GM12878 (cell line): Measurements from ENCODE around the gene ATP5F1D. TPM values are rescaled to one million over a fixed set of nuclear protein-coding genes. Genes with fewer than 3 reads are reported as not detected.

Source experiments
- BRCA1 ChIP-seq: IDR thresholded peaks from 2 replicates; pipeline ENCODE4 v1.6.1; 2011; ENCODE audit warnings: low read depth, low read length, improper control_type of control experiment
- CEBPB ChIP-seq, 2 experiments: fragments of 150-350 bp in 1 of 2; IDR thresholded peaks; 2 replicates each; pipeline ENCODE4 v1.6.1; 2012 to 2014; ENCODE audit warnings: low read depth in 2 of 2, low read length in 2 of 2, borderline replicate concordance in 1 of 2, inconsistent platforms in 1 of 2
- JUND ChIP-seq: IDR thresholded peaks from 2 replicates; pipeline ENCODE4 v1.6.1; 2012; ENCODE audit warnings: low read depth, mild to moderate bottlenecking, low read length, improper control_type of control experiment, moderate library complexity
- KAT2A ChIP-seq: conservative IDR thresholded peaks from 2 replicates; pipeline ENCODE4 v1.6.1; 2011; ENCODE audit warnings: low read depth, low read length; ENCODE audit not compliant: control insufficient read depth
- PAX5 ChIP-seq: IDR thresholded peaks from 2 replicates; pipeline ENCODE4 v1.6.1; 2011; ENCODE audit warnings: low read depth, low read length, borderline replicate concordance
- RAD21 ChIP-seq: IDR thresholded peaks from 2 replicates; pipeline ENCODE4 v1.6.1; 2011; ENCODE audit warnings: mild to moderate bottlenecking, low read depth, low read length, moderate library complexity; ENCODE audit not compliant: insufficient read depth
- RB1 ChIP-seq: fragments of 450-650 bp; formaldehyde crosslinking; IDR thresholded peaks from 2 replicates; pipeline ENCODE4 v1.6.1; 2017; ENCODE audit warnings: mild to moderate bottlenecking, borderline replicate concordance
- SMARCA5 ChIP-seq: fragments of 450-650 bp; IDR thresholded peaks from 2 replicates; pipeline ENCODE4 v1.6.1; 2017; ENCODE audit warnings: mild to moderate bottlenecking
- SREBF2 ChIP-seq: IDR thresholded peaks from 2 replicates; pipeline ENCODE4 v1.6.1; 2012; ENCODE audit warnings: mild to moderate bottlenecking, low read length
- ZNF207 ChIP-seq: fragments of 450-650 bp; IDR thresholded peaks from 2 replicates; pipeline ENCODE4 v1.6.1; 2014; ENCODE audit warnings: antibody characterized with exemption, mild to moderate bottlenecking, borderline replicate concordance
- polyA plus RNA-seq, 11 experiments: library from polyadenylated mRNA; depleted of rRNA in 4 of 11; unstranded in 6 of 11; stranded (reverse) in 5 of 11; fragments of >200 nt; fragmentation: Nextera tagmentation in 4 of 11; fragmentation: Illumina TruSeq in 1 of 11; extraction: Ambion mirVana in 4 of 11; extraction: Trizol in 1 of 11; gene quantifications; 1 replicate in 1 of 11; 2 replicates in 10 of 11; pipeline versions ENCODE4 v1.2.1 to v1.2.3, GENCODE V29; 2011 to 2016; ENCODE audit warnings: inconsistent platforms in 2 of 11, missing spikeins in 2 of 11, low read depth in 1 of 11
- total RNA-seq, 4 experiments: library from RNA; depleted of rRNA in 3 of 4; stranded (reverse); fragments of >200 nt in 3 of 4; fragmentation: Illumina TruSeq in 1 of 4; extraction: Trizol in 1 of 4; gene quantifications; 2 replicates each; pipeline versions ENCODE4 v1.2.1 to v1.2.3, GENCODE V29; 2013 to 2021
- TF ChIP-seq, protein P1 (sequence below): fragments of 450-650 bp; IDR thresholded peaks from 2 replicates; pipeline ENCODE4 v1.6.1; 2016; ENCODE audit warnings: mild to moderate bottlenecking, moderate library complexity, borderline replicate concordance
- TF ChIP-seq, protein P2 (sequence below): fragments of 450-650 bp; IDR thresholded peaks from 2 replicates; pipeline ENCODE4 v1.6.1; 2017; ENCODE audit warnings: mild to moderate bottlenecking, low read depth, inconsistent platforms; ENCODE audit not compliant: poor library complexity, severe bottlenecking
- TF ChIP-seq, protein P3 (sequence below): fragments of 450-650 bp; formaldehyde crosslinking; IDR thresholded peaks from 2 replicates; pipeline ENCODE4 v1.4.0; 2020; ENCODE audit warnings: mild to moderate bottlenecking, moderate library complexity
- TF ChIP-seq, protein P4 (sequence below): fragments of 450-650 bp; IDR thresholded peaks from 2 replicates; pipeline ENCODE4 v1.6.1; 2017; ENCODE audit warnings: antibody characterized with exemption, mild to moderate bottlenecking, moderate library complexity
- TF ChIP-seq, protein P5 (sequence below): fragments of 450-650 bp; IDR thresholded peaks from 2 replicates; pipeline ENCODE4 v1.6.1; 2016; ENCODE audit warnings: mild to moderate bottlenecking

The ATP5F1D gene
- total and polyA plus RNA-seq, 10 of the 15 experiments (the other 5 are each of a cell fraction or from before 2014, with no cell fraction given) = 7.2 to 357 (median 49.5) TPM

DNA sequence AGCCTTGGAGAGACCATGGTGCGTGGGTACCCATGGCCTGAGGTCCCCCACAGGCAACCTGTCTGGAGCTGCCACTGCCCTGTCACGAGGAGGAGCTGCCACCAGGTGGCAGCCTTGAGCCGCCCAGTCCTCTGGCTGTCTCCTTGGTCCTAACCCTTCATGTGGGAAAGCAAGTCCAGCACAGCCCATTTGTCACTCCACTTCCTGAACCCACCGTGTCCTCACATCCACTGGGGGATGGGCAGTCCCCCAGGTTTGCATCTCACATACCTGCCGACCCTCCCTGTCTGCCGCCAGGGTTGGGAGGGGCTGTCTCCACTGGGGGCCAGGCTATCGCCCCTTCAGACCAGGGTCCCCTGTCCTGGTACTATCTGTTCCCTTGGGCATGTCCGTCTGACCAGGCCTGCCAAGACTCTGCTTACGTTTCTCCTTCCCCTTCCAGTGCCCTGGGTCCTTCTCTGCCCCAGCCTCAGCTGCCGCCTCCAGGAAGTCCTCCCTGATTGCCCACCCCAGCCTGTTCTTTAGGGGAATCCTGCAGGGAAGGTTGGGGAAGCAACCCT, 38.3 kb downstream of the ATP5F1D start (continued):
- TF ChIP-seq, protein P1, sequence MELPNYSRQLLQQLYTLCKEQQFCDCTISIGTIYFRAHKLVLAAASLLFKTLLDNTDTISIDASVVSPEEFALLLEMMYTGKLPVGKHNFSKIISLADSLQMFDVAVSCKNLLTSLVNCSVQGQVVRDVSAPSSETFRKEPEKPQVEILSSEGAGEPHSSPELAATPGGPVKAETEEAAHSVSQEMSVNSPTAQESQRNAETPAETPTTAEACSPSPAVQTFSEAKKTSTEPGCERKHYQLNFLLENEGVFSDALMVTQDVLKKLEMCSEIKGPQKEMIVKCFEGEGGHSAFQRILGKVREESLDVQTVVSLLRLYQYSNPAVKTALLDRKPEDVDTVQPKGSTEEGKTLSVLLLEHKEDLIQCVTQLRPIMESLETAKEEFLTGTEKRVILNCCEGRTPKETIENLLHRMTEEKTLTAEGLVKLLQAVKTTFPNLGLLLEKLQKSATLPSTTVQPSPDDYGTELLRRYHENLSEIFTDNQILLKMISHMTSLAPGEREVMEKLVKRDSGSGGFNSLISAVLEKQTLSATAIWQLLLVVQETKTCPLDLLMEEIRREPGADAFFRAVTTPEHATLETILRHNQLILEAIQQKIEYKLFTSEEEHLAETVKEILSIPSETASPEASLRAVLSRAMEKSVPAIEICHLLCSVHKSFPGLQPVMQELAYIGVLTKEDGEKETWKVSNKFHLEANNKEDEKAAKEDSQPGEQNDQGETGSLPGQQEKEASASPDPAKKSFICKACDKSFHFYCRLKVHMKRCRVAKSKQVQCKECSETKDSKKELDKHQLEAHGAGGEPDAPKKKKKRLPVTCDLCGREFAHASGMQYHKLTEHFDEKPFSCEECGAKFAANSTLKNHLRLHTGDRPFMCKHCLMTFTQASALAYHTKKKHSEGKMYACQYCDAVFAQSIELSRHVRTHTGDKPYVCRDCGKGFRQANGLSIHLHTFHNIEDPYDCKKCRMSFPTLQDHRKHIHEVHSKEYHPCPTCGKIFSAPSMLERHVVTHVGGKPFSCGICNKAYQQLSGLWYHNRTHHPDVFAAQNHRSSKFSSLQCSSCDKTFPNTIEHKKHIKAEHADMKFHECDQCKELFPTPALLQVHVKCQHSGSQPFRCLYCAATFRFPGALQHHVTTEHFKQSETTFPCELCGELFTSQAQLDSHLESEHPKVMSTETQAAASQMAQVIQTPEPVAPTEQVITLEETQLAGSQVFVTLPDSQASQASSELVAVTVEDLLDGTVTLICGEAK = no peak
- TF ChIP-seq, protein P2, sequence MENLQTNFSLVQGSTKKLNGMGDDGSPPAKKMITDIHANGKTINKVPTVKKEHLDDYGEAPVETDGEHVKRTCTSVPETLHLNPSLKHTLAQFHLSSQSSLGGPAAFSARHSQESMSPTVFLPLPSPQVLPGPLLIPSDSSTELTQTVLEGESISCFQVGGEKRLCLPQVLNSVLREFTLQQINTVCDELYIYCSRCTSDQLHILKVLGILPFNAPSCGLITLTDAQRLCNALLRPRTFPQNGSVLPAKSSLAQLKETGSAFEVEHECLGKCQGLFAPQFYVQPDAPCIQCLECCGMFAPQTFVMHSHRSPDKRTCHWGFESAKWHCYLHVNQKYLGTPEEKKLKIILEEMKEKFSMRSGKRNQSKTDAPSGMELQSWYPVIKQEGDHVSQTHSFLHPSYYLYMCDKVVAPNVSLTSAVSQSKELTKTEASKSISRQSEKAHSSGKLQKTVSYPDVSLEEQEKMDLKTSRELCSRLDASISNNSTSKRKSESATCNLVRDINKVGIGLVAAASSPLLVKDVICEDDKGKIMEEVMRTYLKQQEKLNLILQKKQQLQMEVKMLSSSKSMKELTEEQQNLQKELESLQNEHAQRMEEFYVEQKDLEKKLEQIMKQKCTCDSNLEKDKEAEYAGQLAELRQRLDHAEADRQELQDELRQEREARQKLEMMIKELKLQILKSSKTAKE = no peak
- peak; percentile 35; the same call in 1 of the 2 replicates for TF ChIP-seq ZNF207
- peak; percentile 90 for TF ChIP-seq SMARCA5
- no peak for TF ChIP-seq CEBPB (IDR thresholded peaks at IDR 0.05; ENCODE audit: borderline replicate concordance in 1 of 2, low read depth in 2 of 2, low read length in 2 of 2)
- TF ChIP-seq SREBF2 = no peak
- TF ChIP-seq, protein P3, sequence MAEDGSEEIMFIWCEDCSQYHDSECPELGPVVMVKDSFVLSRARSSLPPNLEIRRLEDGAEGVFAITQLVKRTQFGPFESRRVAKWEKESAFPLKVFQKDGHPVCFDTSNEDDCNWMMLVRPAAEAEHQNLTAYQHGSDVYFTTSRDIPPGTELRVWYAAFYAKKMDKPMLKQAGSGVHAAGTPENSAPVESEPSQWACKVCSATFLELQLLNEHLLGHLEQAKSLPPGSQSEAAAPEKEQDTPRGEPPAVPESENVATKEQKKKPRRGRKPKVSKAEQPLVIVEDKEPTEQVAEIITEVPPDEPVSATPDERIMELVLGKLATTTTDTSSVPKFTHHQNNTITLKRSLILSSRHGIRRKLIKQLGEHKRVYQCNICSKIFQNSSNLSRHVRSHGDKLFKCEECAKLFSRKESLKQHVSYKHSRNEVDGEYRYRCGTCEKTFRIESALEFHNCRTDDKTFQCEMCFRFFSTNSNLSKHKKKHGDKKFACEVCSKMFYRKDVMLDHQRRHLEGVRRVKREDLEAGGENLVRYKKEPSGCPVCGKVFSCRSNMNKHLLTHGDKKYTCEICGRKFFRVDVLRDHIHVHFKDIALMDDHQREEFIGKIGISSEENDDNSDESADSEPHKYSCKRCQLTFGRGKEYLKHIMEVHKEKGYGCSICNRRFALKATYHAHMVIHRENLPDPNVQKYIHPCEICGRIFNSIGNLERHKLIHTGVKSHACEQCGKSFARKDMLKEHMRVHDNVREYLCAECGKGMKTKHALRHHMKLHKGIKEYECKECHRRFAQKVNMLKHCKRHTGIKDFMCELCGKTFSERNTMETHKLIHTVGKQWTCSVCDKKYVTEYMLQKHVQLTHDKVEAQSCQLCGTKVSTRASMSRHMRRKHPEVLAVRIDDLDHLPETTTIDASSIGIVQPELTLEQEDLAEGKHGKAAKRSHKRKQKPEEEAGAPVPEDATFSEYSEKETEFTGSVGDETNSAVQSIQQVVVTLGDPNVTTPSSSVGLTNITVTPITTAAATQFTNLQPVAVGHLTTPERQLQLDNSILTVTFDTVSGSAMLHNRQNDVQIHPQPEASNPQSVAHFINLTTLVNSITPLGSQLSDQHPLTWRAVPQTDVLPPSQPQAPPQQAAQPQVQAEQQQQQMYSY (CRISPR knock-in tag) = no peak
- TF ChIP-seq JUND = no peak
- TF ChIP-seq PAX5 = no peak
- peak; percentile 41; the same call in 1 of the 2 replicates for TF ChIP-seq RB1
- no peak for TF ChIP-seq KAT2A
- TF ChIP-seq, protein P4, sequence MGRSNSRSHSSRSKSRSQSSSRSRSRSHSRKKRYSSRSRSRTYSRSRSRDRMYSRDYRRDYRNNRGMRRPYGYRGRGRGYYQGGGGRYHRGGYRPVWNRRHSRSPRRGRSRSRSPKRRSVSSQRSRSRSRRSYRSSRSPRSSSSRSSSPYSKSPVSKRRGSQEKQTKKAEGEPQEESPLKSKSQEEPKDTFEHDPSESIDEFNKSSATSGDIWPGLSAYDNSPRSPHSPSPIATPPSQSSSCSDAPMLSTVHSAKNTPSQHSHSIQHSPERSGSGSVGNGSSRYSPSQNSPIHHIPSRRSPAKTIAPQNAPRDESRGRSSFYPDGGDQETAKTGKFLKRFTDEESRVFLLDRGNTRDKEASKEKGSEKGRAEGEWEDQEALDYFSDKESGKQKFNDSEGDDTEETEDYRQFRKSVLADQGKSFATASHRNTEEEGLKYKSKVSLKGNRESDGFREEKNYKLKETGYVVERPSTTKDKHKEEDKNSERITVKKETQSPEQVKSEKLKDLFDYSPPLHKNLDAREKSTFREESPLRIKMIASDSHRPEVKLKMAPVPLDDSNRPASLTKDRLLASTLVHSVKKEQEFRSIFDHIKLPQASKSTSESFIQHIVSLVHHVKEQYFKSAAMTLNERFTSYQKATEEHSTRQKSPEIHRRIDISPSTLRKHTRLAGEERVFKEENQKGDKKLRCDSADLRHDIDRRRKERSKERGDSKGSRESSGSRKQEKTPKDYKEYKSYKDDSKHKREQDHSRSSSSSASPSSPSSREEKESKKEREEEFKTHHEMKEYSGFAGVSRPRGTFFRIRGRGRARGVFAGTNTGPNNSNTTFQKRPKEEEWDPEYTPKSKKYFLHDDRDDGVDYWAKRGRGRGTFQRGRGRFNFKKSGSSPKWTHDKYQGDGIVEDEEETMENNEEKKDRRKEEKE = no peak
- no peak for TF ChIP-seq BRCA1
- peak; percentile 92 for TF ChIP-seq RAD21
- TF ChIP-seq, protein P5, sequence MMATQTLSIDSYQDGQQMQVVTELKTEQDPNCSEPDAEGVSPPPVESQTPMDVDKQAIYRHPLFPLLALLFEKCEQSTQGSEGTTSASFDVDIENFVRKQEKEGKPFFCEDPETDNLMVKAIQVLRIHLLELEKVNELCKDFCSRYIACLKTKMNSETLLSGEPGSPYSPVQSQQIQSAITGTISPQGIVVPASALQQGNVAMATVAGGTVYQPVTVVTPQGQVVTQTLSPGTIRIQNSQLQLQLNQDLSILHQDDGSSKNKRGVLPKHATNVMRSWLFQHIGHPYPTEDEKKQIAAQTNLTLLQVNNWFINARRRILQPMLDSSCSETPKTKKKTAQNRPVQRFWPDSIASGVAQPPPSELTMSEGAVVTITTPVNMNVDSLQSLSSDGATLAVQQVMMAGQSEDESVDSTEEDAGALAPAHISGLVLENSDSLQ = peak; percentile 35; the same call in 1 of the 2 replicates
